CD8-positive, alpha-beta memory T cell (primary cell): ENCODE data around the gene SPANXN1. TPM values are rescaled to one million over a fixed set of nuclear protein-coding genes. Genes with fewer than 3 reads are reported as not detected.
"Not testable (repeated sequence)": the region's sequence is repeated elsewhere in the genome, so short reads cannot be mapped to it uniquely, and the experiment has no call there.

Source experiments
- CTCF ChIA-PET: fragments of 350-600 bp; sonication (Branson Sonifier 250); formaldehyde crosslinking; loops from one replicate; lab custom pipeline; 2021; ENCODE audit warnings: antibody characterized with exemption; lab: Charles Lee
- POLR2A ChIA-PET: fragments of 350-600 bp; sonication (Branson Sonifier 250); formaldehyde crosslinking; loops from one replicate; lab custom pipeline; 2021; ENCODE audit warnings: antibody characterized with exemption; lab: Charles Lee
- DNase-seq, 5 donors: peaks; one replicate each; pipeline versions ENCODE4 v3.0.0 to v3.0.0-alpha.2; 2020 to 2022; ENCODE audit warnings: mixed read lengths in 1 of 5
- H3K27ac ChIP-seq: one replicate; pipeline ENCODE4 v1.7.0; 2013; ENCODE audit warnings: low read depth, mild to moderate bottlenecking, low read length, moderate library complexity
- H3K27me3 ChIP-seq: 2 replicates; pipeline ENCODE4 v1.7.0; 2013; ENCODE audit warnings: low read length, mild to moderate bottlenecking; ENCODE audit not compliant: insufficient read depth, poor library complexity, severe bottlenecking
- H3K36me3 ChIP-seq: 2 replicates; pipeline ENCODE4 v1.7.0; 2013; ENCODE audit warnings: mild to moderate bottlenecking, low read length, moderate library complexity; ENCODE audit not compliant: insufficient read depth
- H3K4me1 ChIP-seq: 2 replicates; pipeline ENCODE4 v1.7.0; 2013; ENCODE audit warnings: mild to moderate bottlenecking, low read length, moderate library complexity; ENCODE audit not compliant: insufficient read depth
- H3K4me3 ChIP-seq: 2 replicates; pipeline ENCODE4 v1.7.0; 2013; ENCODE audit warnings: mild to moderate bottlenecking, low read length
- H3K9me3 ChIP-seq: 2 replicates; pipeline ENCODE4 v1.7.0; 2013; ENCODE audit warnings: mild to moderate bottlenecking, low read length
- H3K27ac Mint-ChIP-seq, 8 donors: one replicate each; pipeline ENCODE4 v1.8.0; 2020 to 2021; ENCODE audit warnings: mixed read lengths in 8 of 8, mild to moderate bottlenecking in 6 of 8, inconsistent platforms in 3 of 8, moderate library complexity in 3 of 8
- H3K27me3 Mint-ChIP-seq, 2 donors: one replicate each; pipeline ENCODE4 v1.8.0; 2020 to 2021; ENCODE audit warnings: mixed read lengths in 2 of 2, mild to moderate bottlenecking in 1 of 2, moderate library complexity in 1 of 2
- H3K36me3 Mint-ChIP-seq, 3 donors: one replicate each; pipeline ENCODE4 v1.8.0; 2020 to 2021; ENCODE audit warnings: mixed read lengths in 3 of 3, inconsistent platforms in 1 of 3, mild to moderate bottlenecking in 1 of 3
- H3K4me1 Mint-ChIP-seq, 3 donors: one replicate each; pipeline ENCODE4 v1.8.0; 2020 to 2021; ENCODE audit warnings: mixed read lengths in 3 of 3, inconsistent platforms in 1 of 3, mild to moderate bottlenecking in 1 of 3
- H3K4me3 Mint-ChIP-seq, 7 donors: one replicate each; pipeline ENCODE4 v1.8.0; 2020 to 2021; ENCODE audit warnings: mixed read lengths in 7 of 7, mild to moderate bottlenecking in 6 of 7, moderate library complexity in 4 of 7, inconsistent platforms in 2 of 7
- H3K9me3 Mint-ChIP-seq, 5 donors: one replicate each; pipeline ENCODE4 v1.8.0; 2020 to 2022; ENCODE audit warnings: mixed read lengths in 5 of 5, mild to moderate bottlenecking in 3 of 5, moderate library complexity in 2 of 5, inconsistent platforms in 1 of 5
- polyA plus RNA-seq: library from polyadenylated mRNA; unstranded; fragments of 300-500 nt; fragmentation: Illumina TruSeq; gene quantifications from one replicate; pipeline ENCODE4 v1.2.3, GENCODE V29; 2021
- total RNA-seq, 2 experiments: library from RNA; stranded (reverse); gene quantifications; one replicate each; pipeline ENCODE4 v1.2.3, GENCODE V29; 2021

The SPANXN1 gene, protein sequence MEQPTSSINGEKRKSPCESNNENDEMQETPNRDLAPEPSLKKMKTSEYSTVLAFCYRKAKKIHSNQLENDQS
- total RNA-seq: not detected
- not detected for polyA plus RNA-seq

DNA sequence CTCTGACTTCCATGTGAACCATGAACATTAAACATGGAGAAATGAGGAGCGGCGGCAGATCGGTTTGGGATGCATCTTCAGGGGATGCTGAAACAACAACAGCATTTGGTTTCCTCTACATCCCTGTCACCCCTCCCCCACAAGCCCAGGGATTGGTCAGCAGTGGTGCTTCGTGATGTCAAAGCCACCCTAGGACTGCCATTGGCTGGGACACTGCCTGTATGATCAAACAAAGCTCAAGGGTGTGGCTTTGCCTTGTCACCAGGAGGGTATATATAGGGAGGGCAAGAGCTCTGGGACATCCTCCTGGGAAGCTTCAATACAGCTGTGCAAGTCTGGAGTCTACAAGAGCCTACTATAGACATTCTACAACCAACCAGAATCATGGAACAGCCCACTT lies at the start of gene SPANXN1:
TSS of gene SPANXN1 (plus strand) at position 301 of the 400 bp plus-strand sequence. CDS start at position 385, 84 bp downstream.
- H3K4me1 Mint-ChIP-seq, H3K9me3 ChIP-seq, POLR2A ChIA-PET, H3K4me3 ChIP-seq, CTCF ChIA-PET, H3K27ac Mint-ChIP-seq, H3K27ac ChIP-seq, H3K36me3 ChIP-seq, H3K4me3 Mint-ChIP-seq, DNase-seq, H3K9me3 Mint-ChIP-seq, H3K27me3 Mint-ChIP-seq, H3K4me1 ChIP-seq, H3K27me3 ChIP-seq, H3K36me3 Mint-ChIP-seq: not testable (repeated sequence)

DNA sequence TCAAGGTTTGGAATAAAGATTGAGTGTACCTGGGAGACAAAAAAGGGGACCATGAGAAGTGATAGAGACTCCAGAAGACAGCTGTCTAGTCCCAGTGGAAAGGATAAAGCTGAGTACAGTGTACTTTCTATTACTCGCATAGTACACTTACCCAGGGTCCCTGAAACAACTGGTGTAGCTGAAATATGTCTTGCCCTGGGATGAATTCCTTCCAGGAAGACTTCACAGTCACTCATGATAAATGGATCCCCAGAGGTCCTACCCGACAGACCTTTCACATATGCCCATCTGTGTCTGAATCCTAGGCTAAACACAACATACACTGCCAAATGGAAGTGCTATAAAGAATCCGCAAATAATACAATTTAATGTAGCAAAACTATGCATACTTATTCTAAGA lies 48.2 kb upstream of the SPANXN1 start:
- H3K36me3 Mint-ChIP-seq: no peaks in the 10 kb centered on the region
- ChIA-PET POLR2A (no interaction called here), CTCF (no interaction called here)

DNA sequence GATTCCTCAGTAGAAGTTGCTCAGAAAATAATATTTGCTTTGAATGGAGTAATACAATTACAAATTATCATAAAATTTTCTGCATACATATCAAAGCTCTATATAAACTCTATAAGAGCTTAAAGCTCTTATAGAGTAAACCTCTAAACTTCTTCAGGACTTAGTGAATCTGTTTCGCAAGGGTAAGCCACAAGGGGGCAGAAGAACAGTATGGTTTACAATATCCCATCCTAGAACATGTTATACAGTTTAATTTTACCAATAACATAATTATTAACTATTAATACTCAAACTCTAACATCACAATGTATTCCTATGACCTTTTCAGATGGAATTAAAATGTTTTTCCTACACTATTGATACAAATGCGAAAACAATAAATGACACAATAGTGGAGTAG lies 33.8 kb upstream of the SPANXN1 start:
- no peaks in the 10 kb centered on the region for H3K4me1 ChIP-seq
- H3K4me1 Mint-ChIP-seq: no peaks in the 10 kb centered on the region
- H3K27ac Mint-ChIP-seq: no peak overlapping the region
- no peak overlapping the region for H3K4me3 ChIP-seq
- no peak overlapping the region for H3K27ac ChIP-seq
- no peaks in the 10 kb centered on the region for H3K27me3 ChIP-seq
- no peaks in the 10 kb centered on the region for H3K36me3 ChIP-seq
- CTCF ChIA-PET: no interaction called here
- POLR2A ChIA-PET: no interaction called here
- H3K4me3 Mint-ChIP-seq: no peak overlapping the region
- H3K9me3 ChIP-seq: no peaks in the 10 kb centered on the region
- no peaks in the 10 kb centered on the region for H3K27me3 Mint-ChIP-seq
- no peak for DNase-seq
- peaks cover 0 to 4% (median 0%) of the 10 kb centered on the region in 5 donors for H3K9me3 Mint-ChIP-seq
- H3K36me3 Mint-ChIP-seq: no peaks in the 10 kb centered on the region

More for the DNA sequence above, 48.2 kb upstream of the SPANXN1 start:
- Histone ChIP-seq H3K4me1 (no peaks in the 10 kb centered on the region), H3K27me3 (no peaks in the 10 kb centered on the region), H3K9me3 (no peaks in the 10 kb centered on the region), H3K4me3 (no peak overlapping the region), H3K27ac (no peak overlapping the region), H3K36me3 (no peaks in the 10 kb centered on the region)
- no peak overlapping the region for H3K4me3 Mint-ChIP-seq
- H3K4me1 Mint-ChIP-seq: no peaks in the 10 kb centered on the region
- peaks cover 0 to 4% of the 10 kb centered on the region in 2 donors for H3K27me3 Mint-ChIP-seq
- no peak overlapping the region for H3K27ac Mint-ChIP-seq
- DNase-seq: no peak
- peaks cover 0 to 5% (median 0%) of the 10 kb centered on the region in 5 donors for H3K9me3 Mint-ChIP-seq

- no peak overlapping the region for H3K4me3 Mint-ChIP-seq
- H3K36me3 ChIP-seq: no peaks in the 10 kb centered on the region
- no peaks in the 10 kb centered on the region for H3K4me1 ChIP-seq
- no peaks in the 10 kb centered on the region for H3K4me1 Mint-ChIP-seq
- H3K27me3 ChIP-seq: no peaks in the 10 kb centered on the region
- H3K27ac Mint-ChIP-seq: no peak overlapping the region
- H3K27me3 Mint-ChIP-seq: no peaks in the 10 kb centered on the region
- H3K9me3 ChIP-seq: no peaks in the 10 kb centered on the region
- no peak overlapping the region for H3K4me3 ChIP-seq
- no peaks in the 10 kb centered on the region for H3K9me3 Mint-ChIP-seq
- CTCF ChIA-PET: no interaction called here
- POLR2A ChIA-PET: no interaction called here
- no peaks in the 10 kb centered on the region for H3K36me3 Mint-ChIP-seq
- no peak for DNase-seq
- H3K27ac ChIP-seq: no peak overlapping the region
Measured at GRCh38 chrX:145292218-145292617, 44.9 kb downstream of the SPANXN1 start.
